Measurements from ENCODE around the gene FBXW5.

The FBXW5 gene

DNA sequence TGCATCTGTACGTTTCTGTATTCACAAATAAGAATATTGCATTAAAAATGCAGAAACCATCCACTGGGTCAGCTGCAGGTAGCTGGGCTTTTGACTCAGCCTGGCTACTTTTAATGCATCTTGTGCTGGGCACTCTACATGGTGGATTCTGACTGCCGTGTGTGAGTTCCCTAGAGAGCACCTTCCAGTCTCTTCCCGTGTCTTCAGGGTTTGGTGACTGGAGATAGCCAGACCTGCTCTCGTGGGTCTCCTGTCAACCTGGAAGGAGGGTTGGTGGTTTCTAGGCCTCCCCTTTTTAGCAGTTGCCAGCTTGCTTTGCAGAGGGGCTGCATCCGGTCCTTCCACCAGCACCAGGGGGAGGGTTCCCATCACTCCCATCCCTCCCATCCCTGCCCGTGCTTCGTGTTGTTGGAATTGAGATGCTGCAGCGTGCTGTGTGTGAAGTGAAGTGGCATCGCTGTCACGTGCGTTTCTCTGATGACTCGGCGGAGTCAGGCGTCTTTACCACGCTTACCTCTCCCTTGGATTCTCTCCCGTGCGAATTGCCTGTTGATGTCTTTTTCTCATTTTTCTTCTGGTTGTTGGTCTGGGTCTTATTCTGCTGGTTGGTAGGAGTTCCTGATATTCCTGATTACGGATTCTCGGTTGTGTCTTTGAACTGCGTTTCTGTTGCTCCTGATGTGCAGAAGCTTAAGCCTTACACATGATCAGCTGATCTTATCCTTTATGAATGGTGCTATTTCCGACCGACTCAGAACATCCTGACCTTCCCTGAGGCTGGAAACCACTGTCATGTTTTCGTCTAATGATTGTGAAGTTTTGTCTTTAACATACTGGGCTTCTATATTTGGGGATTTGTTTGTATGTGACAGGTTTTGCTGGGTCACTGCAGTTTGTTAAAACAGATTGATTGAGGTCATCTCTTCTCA lies 16.9 kb downstream of the FBXW5 start:
- Histone ChIP-seq H3K27me3 (no peaks in the 10 kb centered on the region), H3K4me3 (no peak overlapping the region), H3K4me1 (peaks cover 0 to 66% (median 39%) of the 10 kb centered on the region in 4 donors), H3K9me3 (no peaks in the 10 kb centered on the region), H3K27ac (peak overlapping the region; percentile 81 to 87), H3K36me3 (peaks cover 0 to 29% (median 7%) of the 10 kb centered on the region in 3 donors)
- intact Hi-C loops (cut with DNase I; ENCODE audit: low total_unique reads): no loop called here
- DNase-seq: no peak
- TF ChIP-seq, protein P1, sequence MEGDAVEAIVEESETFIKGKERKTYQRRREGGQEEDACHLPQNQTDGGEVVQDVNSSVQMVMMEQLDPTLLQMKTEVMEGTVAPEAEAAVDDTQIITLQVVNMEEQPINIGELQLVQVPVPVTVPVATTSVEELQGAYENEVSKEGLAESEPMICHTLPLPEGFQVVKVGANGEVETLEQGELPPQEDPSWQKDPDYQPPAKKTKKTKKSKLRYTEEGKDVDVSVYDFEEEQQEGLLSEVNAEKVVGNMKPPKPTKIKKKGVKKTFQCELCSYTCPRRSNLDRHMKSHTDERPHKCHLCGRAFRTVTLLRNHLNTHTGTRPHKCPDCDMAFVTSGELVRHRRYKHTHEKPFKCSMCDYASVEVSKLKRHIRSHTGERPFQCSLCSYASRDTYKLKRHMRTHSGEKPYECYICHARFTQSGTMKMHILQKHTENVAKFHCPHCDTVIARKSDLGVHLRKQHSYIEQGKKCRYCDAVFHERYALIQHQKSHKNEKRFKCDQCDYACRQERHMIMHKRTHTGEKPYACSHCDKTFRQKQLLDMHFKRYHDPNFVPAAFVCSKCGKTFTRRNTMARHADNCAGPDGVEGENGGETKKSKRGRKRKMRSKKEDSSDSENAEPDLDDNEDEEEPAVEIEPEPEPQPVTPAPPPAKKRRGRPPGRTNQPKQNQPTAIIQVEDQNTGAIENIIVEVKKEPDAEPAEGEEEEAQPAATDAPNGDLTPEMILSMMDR (IDR thresholded peaks at IDR 0.05): no peak

GRCh38 chr9:136926749-136927148 lies 17.8 kb downstream of the FBXW5 start:
- Histone ChIP-seq H3K9me3 (no peaks in the 10 kb centered on the region), H3K4me3 (no peak overlapping the region), H3K36me3 (peaks cover 0 to 29% (median 7%) of the 10 kb centered on the region in 3 donors), H3K27ac (peak overlapping the region; percentile 66 to 92), H3K27me3 (no peaks in the 10 kb centered on the region), H3K4me1 (peaks cover 0 to 75% (median 47%) of the 10 kb centered on the region in 4 donors)
- intact Hi-C loops (cut with DNase I; ENCODE audit: low total_unique reads): no loop called here
- TF ChIP-seq, protein P1 (IDR thresholded peaks at IDR 0.05): no peak
- DNase-seq: no peak

DNA sequence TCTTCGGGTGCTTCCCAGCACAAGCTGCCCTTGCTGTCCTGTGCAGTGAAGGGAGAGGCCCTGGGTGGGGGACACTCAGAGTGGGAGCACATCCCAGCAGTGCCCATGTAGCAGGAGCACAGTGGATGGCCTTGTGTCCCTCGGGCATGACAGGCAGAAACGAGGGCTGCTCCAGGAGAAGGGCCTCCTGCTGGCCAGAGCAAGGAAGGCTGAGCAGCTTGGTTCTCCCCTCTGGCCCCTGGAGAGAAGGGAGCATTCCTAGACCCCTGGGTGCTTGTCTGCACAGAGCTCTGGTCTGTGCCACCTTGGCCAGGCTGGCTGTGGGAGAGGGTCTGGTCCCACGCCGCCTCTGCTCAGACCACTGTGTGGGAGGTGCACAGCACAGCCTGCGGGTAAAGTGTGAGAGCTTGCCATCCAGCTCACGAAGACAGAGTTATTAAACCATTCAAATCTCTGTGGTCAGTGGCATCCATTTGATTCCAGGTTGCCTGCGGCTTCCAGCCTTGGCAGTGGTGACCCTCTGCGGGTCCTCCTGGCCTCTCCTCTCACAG lies 18.3 kb downstream of the FBXW5 start:
- Histone ChIP-seq H3K9me3 (no peaks in the 10 kb centered on the region), H3K36me3 (peaks cover 0 to 34% (median 8%) of the 10 kb centered on the region in 3 donors), H3K4me1 (peaks cover 0 to 80% (median 52%) of the 10 kb centered on the region in 4 donors), H3K27ac (peak overlapping the region; percentile 66 to 92), H3K27me3 (no peaks in the 10 kb centered on the region), H3K4me3 (no peak overlapping the region)
- TF ChIP-seq, protein P1 (IDR thresholded peaks at IDR 0.05): no peak
- intact Hi-C loops (cut with DNase I; ENCODE audit: low total_unique reads): no loop called here
- DNase-seq: no peak

GRCh38 chr9:136925414-136926153 lies 19.0 kb downstream of the FBXW5 start:
- peaks cover 0 to 83% (median 54%) of the 10 kb centered on the region in 4 donors for H3K4me1 ChIP-seq
- no peaks in the 10 kb centered on the region for H3K9me3 ChIP-seq
- intact Hi-C loops (cut with DNase I; ENCODE audit: low total_unique reads): no loop called here
- H3K27me3 ChIP-seq: no peaks in the 10 kb centered on the region
- no peak overlapping the region for H3K4me3 ChIP-seq
- peak in 1 of 2 donors; percentile 83 for DNase-seq
- peaks cover 0 to 40% (median 14%) of the 10 kb centered on the region in 3 donors for H3K36me3 ChIP-seq
- H3K27ac ChIP-seq: peak overlapping the region; percentile 66 to 92
- TF ChIP-seq, protein P1 (IDR thresholded peaks at IDR 0.05): no peak

- no peak overlapping the region for H3K4me3 ChIP-seq
- H3K36me3 ChIP-seq: peaks cover 7 to 52% (median 21%) of the 10 kb centered on the region in 3 donors
- TF ChIP-seq, protein P1 (IDR thresholded peaks at IDR 0.05): no peak
- H3K27ac ChIP-seq: peak overlapping the region in 1 of 2 donors; percentile 92
- DNase-seq: peak in 1 of 2 donors; percentile 64
- no peaks in the 10 kb centered on the region for H3K9me3 ChIP-seq
- peaks cover 0 to 66% (median 43%) of the 10 kb centered on the region in 4 donors for H3K4me1 ChIP-seq
- H3K27me3 ChIP-seq: no peaks in the 10 kb centered on the region
- intact Hi-C loops (cut with DNase I; ENCODE audit: low total_unique reads): no loop called here
Observed at GRCh38 chr9:136923881-136924280, 20.7 kb downstream of the FBXW5 start.

Measured in tibial artery (tissue), 4 donors.